Stimulated activated CD8-positive, alpha-beta memory T cell treated with anti-CD3 and anti-CD28 coated beads, Interleukin-12 subunit alpha, Interleukin-12 subunit beta, amount 100 ng/mL, for 24 hours (primary cell): ENCODE data around the gene CD63.

Source experiments
- DNase-seq: peaks from one replicate; pipeline ENCODE4 v3.0.0-alpha.2; 2020; ENCODE audit errors: extremely low read depth

The CD63 gene

DNA sequence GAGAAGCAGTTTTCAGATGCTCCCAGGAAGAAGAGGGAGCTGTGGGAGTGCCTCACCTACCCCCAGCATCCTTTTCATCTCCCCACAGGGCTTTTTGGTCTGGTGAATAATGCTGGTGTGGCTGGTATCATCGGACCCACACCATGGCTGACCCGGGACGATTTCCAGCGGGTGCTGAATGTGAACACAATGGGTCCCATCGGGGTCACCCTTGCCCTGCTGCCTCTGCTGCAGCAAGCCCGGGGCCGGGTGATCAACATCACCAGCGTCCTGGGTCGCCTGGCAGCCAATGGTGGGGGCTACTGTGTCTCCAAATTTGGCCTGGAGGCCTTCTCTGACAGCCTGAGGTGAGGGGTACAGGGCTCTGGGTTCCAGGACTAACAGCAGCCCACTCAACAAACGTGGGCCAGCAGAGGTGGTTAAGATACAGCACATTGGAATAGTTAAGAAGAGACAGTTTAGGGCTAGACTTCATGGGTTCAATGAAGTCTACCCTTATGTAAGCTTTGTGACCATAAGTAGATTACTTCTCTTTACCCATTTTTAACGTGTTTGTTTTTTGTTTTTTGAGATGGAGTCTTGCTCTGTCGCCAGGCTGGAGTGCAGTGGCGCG is 7.1 kb downstream of the CD63 start:
- no peak for DNase-seq

DNA sequence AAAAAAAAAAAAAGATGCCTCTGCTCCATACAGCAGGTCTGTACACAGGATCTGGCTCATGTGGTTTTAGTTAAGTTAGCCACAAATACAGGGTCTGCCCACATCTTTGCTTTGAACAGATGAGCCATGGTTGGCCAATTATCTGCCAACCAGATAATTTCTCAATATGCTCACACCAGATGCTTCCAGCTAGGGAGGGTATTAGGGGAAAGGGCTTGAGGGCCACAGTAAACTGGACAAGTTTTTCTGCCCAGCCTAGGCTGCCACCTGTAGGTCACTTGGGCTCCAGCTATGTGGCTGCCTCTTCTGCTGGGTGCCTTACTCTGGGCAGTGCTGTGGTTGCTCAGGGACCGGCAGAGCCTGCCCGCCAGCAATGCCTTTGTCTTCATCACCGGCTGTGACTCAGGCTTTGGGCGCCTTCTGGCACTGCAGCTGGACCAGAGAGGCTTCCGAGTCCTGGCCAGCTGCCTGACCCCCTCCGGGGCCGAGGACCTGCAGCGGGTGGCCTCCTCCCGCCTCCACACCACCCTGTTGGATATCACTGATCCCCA is 7.8 kb downstream of the CD63 start:
- no peak for DNase-seq

DNA sequence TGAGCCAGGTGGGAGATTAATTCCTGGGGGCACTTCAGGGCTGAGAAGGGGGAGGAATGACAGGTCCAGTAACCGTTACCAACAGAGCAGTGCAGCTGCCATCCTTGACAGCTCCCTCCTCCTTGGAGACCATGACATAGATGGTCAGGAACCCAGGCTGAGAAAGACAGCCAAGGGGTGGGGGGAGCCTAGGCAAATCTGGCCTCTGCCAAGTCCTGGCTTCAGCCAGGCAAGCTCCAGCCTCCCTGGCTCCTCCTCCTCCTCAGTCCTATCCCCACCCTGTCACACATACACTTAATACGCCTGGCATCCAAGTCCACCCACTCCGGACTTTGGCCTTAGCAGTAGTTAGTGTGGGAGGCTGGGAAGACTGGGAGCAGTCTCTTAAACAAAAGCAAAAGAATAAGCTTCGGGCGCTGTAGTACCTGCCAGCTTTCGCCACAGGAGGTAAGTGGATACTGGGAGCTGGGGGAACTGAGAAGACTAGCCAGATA is 8.7 kb downstream of the CD63 start, which contains the start of gene RDH5:
TSS of gene RDH5 (plus strand) at position 323 of the 494 bp plus-strand sequence. CDS start 792 bp downstream, outside the sequence.
- DNase-seq: no peak

DNA sequence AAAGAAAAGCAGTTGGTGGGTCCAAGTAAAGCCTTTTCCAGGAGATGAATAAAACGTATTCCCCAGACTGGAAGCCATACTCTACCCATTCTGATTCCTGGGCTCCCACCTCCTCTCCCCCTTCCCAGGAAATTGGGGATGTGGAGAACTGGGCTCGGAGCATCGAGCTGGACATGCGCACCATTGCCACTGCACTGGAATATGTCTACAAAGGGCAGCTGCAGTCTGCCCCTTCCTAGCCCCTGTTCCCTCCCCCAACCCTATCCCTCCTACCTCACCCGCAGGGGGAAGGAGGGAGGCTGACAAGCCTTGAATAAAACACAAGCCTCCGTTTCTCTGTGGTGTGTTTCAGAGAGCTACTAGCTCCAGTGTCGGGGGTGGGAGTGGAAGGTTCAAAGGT is 9.4 kb downstream of the CD63 start:
- no peak for DNase-seq

DNA sequence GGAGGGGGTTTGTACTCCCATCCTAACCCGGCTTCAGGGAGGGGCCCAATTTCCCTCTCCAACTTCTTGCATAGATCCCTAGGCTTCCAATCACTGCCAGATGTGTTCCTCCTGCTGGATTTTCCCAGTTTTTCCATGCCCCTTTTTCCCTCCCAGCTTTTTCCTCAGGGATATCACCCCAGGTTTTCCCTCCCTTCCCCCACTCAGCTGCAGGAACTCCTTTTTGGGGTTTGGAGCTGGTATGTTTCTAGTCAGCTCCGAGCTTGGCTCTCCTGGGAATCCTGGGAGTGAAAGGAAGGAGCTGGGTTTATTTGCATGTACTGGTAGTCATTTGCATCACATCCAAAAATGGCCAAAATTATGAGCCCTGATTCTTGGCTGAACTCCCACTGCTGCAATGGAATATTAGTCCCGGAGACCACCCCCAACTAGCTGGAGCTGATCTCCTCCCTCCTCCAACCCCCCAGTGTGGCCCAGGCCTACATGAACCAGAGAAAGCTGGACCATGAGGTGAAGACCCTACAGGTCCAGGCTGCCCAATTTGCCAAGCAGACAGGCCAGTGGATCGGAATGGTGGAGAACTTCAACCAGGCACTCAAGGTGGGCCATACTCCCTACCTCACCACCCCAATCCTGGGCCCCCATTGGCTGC is 10.1 kb downstream of the CD63 start:
- DNase-seq: no peak

DNA sequence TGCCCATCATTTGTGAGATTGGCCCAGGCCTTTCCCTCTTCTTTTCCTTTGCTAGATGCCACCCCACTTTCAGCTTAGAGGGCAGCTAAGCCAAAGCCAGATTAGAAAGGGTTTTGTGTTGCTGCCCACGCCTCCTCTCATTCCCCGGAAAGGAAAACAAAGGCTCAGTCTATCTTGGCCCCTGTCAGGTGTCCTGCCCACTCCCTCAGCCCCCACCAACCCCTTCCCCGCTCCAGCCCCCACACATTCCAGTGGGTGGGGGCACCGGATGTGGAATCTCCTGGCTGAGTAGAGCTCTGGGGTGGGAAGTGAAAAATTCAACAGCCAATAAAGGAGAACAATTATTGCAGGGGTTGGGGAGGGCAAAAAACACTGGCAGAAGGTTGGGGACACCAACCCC is 10.8 kb downstream of the CD63 start:
- no peak for DNase-seq

DNA sequence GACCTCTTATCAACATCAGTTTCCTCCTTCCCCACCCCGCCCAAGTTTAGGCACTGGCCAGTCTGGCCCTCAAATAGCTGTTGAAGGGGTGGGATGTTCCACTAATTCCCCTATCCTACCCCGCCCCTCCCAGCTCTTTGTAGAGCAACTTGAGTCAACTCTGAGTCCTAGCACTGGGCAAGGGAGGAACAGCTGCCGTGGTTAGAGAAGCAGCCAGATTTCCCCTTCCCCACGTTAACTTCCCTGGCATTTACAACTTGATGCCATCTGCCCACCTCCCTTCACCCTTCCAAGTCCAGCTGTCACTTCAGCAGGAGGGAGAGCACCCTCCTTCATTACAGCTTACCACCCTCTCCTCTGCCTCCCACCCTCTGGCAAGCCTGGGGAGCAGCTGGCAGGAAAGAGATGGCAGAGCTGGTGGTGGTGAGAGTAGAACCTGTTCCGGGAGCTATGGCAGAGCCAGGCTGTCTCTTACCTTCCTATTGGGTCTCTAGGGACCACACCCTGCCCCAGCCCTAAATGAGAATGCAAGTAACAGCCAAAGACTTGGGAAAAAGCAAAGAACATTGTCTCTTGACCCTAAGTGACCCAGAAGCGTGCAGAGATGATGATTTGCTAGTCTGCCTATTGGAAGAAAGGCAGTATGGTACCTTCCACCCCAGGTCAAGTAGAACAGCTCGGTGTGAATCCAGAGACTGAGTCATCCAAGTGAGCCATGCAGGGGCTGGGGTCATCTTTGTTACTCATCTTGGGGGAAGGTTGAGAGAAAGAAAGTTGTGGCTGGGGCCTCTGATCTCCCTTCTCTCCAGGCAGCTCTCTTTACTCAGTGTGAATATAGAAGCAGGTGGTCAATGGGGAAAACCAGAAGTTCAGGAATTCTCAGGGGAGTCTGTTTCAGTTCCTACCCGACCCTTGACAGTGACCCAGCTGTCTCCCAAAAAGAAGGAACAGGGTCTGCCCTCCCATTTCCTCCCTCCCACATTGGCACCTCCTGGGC is 11.5 kb downstream of the CD63 start:
- DNase-seq: no peak

DNA sequence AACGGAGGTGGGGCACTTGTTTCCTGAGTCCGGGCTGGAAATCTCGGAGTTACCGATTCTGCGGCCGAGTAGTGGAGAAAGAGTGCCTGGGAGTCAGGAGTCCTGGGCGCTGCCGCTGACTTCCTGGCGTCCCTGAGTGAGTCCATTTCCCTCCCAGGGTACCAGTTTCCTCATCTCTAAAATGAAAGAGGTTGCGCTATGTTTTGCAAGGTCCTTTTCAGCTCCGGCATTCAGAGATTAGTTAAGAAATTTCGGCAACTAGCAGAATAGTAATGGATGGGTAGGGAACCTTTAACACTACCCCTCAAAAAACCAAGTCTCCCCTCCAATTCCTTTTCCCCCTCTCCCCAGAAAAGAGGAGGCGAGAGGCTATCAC is 12.2 kb downstream of the CD63 start:
- no peak for DNase-seq

DNA sequence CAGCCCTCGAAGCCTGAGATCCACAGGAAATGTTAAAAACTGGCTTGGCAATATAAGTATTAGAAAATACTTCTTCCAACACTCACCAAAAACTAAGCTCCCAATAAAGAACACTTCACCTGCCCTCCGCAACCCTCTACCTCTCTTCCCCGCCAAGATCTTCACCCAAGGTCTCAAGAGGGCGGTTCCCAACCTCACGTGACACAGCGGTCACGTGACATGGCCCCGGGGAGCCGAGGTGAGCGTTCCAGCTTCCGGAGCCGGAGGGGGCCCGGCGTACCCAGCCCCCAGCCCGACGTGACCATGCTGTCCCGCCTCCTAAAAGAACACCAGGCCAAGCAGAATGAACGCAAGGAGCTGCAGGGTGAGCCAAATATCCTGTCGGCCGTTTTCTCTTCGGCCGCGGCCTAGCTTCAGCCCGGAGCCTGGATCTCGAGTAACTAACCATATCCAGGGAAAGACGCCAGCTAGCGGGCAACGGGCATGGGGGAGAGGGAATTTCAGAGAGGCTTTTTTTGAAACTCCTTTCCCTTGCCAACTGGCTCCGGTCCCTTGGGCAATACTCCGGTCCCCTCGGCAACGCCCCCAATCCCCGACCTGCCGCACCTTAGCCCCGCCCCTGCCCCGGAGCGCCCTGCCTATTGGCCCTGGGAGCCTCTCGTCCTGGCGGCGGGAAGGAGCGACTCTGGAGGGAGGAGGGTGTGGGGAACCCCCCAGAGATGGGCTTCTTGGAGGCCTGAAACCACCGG is 12.8 kb downstream of the CD63 start, which contains the start of gene BLOC1S1:
TSS of gene BLOC1S1 (plus strand) at position 214 of the 749 bp plus-strand sequence. CDS start at position 220, 6 bp downstream.
- peak; percentile 86 for DNase-seq

DNA sequence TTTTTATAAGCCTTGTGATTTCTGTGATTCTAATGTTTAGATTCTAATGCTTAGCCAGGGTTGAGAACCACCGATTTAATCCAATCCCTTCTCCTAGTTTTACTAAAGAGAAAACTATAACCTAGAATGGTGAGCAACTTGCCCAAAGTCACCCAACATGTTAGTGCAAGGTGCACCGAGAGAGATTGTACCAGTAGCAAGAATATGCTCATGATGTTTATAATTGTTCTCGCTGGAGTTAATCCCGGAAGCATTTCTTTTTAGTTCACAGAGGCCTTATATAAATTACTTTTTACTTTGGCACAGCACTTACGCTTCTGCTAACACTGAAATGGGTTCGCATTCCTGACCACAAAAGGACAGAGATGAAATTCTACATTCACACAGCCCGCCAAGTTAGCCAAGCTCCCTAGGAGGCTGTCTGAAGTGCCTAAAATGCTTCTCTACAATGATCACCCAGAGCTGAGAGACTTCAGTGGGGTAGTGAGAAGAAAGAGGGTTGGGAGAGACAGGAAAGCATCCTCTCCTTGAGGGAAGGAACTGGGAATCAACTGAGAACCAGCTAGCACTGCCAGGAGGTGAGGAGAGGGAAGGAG is 13.5 kb downstream of the CD63 start:
- DNase-seq: no peak

DNA sequence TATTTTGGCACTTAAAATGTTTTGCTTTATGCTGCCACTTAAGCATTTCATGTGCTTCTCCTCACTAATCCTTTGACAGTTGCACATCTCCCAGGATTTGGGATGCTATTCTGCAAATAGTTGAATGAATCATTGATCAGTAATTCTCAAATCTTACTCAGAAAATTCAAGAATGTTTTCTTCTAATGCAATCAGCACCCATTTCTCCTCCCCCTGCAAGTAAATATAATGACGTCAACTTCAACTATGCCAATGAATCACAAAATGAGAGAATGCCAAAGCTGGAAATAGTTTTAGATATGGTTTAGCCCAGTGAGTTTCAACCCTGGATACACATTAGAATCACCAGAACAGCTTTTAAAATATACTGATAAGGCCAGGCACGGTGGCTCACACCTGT is 15.1 kb downstream of the CD63 start:
- no peak for DNase-seq

DNA sequence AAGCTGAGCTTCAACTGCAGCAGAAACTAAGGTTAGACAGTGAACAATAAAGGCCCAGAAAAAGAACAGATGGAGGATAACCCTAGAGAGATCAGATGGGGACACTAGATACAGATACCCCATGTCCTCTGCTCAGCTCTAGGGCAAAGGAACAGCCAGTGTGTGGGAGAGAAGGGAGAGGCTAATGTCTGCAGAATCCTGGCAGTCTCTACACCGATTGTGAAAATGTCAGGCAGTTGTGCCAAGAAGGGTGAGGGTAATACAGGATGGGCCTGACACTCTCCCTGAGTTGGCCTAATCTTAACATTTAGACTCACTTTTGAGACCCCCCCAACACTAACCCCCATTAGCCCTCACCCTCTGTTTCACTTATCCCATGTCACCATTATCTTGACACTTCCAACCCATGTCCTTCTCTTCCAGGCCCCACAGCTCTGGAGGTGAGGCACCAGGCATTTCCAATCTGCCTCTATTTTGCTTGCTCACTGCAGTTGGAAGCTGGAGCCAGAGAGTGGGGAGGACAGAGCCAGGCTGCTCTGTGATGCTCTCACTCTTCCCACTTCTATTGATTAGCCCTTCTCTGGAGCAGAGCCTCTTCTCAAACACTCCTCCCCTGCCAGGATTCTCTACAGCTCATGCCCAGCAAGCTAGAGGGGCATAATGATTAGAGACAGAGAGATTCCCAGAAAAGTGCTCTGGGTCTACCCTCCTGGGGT is 16.0 kb downstream of the CD63 start:
- DNase-seq: no peak

DNA sequence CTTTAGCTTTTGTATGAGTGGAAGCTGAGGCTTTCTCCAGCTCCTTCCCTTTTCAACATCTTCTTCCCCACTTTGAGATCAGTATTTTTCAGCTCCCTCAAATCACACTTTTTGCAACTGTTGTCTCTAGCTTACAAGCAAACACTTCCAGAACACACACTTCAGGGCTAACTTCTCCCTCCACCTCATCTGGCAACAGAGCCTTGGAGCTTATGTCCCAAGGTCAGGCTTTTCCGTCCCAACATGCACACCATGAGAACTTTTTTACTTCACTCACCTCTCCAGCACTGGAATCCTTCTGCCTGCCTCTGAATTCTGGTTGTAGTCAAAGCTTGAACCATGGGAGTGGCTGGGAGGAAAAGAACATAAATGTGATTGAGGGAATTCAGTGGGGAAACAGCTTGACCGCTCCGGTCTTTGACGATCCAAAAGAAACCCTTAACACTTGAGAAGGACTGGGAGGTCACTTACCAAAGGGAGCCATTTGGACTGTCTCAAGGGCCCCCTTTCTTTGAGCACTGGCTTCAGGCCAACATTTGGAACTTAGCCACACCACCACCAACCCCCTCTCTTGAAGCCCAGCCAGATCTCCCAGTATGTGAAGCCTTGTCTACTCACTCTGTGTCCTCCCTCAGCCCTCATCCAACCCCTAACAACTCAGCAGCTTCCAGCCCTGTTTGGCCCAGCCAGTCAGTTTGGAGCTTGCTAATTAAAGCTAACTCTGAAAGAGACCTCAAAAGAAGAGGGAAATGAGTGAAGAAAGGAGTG is 16.8 kb downstream of the CD63 start:
- DNase-seq: no peak

DNA sequence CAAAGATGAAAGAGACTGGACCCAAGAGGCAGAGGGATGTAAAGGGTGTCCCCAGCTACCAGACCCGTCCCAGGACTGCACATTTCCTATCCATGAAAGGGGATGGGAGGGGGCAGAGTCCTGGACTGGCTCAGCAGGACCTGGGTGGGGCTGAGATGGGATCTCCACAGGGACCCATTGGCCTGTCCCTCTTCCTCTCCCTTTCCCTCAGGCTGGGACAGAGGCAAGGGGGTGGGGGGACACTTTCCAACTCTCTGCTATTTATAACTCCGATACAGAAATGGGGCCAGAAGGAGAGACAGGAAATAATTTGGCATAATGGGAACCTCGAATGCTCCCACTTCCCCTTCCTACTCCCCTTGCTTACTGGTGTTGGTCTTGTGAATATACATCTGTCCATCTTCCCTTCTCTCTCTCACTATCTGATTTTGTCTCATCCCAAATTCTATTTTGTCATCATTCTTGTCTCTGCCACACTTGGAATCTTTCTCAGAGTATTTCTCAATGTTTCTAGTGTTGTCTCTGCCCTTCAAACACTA is 20.0 kb downstream of the CD63 start:
- no peak for DNase-seq

DNA sequence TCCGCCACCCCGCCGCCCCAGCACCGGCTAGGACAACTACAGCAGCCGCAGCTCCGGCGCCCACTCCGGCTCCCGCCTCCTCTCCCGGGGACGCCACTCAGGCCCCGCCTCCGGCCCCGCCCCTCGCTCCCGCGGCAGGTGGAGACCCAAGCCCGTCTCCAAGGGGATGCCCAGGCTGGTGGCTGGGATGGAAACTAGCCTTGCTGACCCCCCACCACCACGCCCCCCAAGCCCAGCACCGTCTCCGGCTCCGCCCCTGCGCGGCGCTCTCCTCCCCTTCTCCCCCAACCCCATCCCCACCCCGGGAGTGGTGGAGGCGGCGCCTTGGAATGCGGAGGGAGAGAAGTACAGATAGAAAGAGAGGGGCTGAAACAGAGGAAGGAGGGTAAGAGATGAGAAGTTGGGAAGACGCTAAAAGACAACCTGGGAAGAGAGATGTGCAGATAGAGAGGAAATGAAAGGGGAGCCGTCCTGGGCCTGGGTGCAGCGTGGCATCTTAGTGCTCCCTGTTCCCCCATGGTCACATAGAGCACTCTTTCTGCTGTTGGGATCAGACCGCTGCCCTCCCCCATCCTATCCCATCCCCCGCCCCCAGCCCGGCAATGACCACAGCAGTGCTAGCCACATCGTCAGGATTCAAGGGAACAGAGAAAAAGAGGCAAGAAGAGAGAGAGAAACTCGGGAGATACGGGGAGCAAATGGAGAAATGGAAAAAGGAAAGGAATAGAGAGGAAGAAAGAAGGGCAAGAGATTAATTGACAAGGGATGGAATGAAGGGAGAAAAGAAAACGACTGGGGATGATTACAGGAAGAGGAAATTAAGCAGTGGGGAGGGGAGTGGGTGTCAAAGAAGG is 20.7 kb downstream of the CD63 start, which contains the start of gene ITGA7:
TSS of gene ITGA7 (minus strand) at position 64 of the 854 bp plus-strand sequence. CDS start 222 bp downstream, outside the sequence.
- DNase-seq: no peak

DNA sequence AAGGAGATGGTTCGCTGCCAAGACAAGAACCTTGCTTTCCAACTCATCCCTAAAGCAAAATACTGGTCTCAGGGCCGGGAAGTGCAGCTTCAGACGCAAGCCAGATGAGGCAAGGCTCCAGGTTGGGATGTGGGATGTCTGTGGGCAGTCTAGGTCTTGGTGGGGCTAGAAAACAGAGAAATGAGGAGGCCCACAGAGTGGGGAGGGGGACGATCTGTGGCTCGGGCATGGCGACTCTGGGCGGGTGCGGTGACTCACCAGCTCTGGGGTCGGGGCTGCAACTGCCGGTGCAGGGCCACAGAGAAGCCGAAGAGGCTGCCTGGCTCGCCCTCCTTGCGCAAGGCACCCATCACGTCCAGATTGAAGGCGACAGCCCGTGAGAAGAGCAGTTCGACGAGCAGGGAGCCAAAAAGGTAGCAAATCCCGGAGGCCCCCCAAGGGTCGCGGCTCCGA is 21.6 kb downstream of the CD63 start:
- DNase-seq: no peak

DNA sequence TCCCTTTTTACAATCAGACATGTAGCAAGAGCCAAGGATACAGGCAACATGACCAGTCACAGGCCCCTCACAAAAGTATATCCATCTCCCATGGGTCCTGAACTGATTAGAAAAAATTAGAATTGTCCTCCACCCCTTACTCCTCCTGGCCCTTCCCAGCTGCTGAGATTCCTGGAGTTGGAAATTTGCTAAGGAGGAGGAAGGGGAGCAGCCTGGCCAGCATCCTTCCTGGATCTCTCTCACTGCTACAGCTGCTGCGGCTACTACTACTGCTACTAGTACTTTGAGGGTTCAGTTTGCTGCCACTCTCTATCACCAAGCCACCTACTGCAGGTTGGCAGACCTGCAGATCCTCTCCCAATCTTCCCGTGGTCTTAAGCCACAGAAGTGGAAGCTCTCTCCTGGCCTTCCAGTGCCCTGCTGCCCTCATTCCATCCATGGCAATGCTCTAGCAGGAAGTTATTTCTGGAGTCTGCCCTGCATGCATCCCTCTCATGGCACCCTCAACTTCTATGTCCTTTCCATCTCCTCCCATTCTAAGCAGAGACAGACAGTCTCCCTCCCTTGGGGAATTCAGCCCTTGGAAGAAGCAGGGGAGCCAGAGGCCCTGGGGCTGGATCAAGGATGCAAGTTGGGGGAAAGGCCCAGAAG is 22.1 kb downstream of the CD63 start:
- DNase-seq: no peak
